Hippocampal formation (tissue), 2 donors: ENCODE measurements around the gene TNPO2.
A peak's percentile ranks its signal among the peaks of the same experiment; 100 is the strongest.
"Not testable (repeated sequence)": the region's sequence is repeated elsewhere in the genome, so short reads cannot be mapped to it uniquely, and the experiment has no call there.

Source experiments
- DNase-seq, 2 donors: peaks; one replicate each; lab custom pipeline; 2025; lab: John Stamatoyannopoulos, UW

TNPO2 gene

GRCh38 chr19:12736995-12737834, 13.5 kb upstream of the TNPO2 start, which contains the start of gene GET3:
TSS of gene GET3 (plus strand) at chr19:12737497. CDS start at chr19:12737506, 9 bp downstream.
- DNase-seq = peak; percentile 83 to 99

- peak in 1 of 2 donors; percentile 7 for DNase-seq
These were observed 9.9 kb upstream of the TNPO2 start for GRCh38 chr19:12733369-12734214.

- DNase-seq = no peak
These were observed 7.6 kb upstream of the TNPO2 start for GRCh38 chr19:12731337-12731736.

- no peak for DNase-seq
These were observed 6.3 kb upstream of the TNPO2 start for GRCh38 chr19:12730064-12730463.

- DNase-seq = no peak
These were observed 4.2 kb upstream of the TNPO2 start for GRCh38 chr19:12727745-12728433.

GRCh38 chr19:12726988-12727316, 3.2 kb upstream of the TNPO2 start:
- DNase-seq = no peak

- DNase-seq = not testable (repeated sequence)
These were observed 1.9 kb upstream of the TNPO2 start for GRCh38 chr19:12725612-12726011.

GRCh38 chr19:12723381-12723640, 421 bp downstream of the TNPO2 start:
- DNase-seq = no peak

GRCh38 chr19:12722566-12723380, 959 bp downstream of the TNPO2 start:
- peak; percentile 90 to 96 for DNase-seq

- DNase-seq = peak in 1 of 2 donors; percentile 55
These were observed 1.8 kb downstream of the TNPO2 start for GRCh38 chr19:12721656-12722565.

GRCh38 chr19:12720851-12721655, 2.7 kb downstream of the TNPO2 start:
- DNase-seq = no peak

- no peak for DNase-seq
These were observed 3.4 kb downstream of the TNPO2 start for GRCh38 chr19:12720296-12720695.

- no peak for DNase-seq
These were observed 7.8 kb downstream of the TNPO2 start for GRCh38 chr19:12715929-12716328.

GRCh38 chr19:12715102-12715501, 8.6 kb downstream of the TNPO2 start:
- DNase-seq = no peak

GRCh38 chr19:12713304-12713703, 10.4 kb downstream of the TNPO2 start:
- not testable (repeated sequence) for DNase-seq

- not testable (repeated sequence) for DNase-seq
These were observed 11.7 kb downstream of the TNPO2 start for GRCh38 chr19:12712077-12712476.

GRCh38 chr19:12711187-12711586, 12.5 kb downstream of the TNPO2 start:
- no peak for DNase-seq

- DNase-seq = no peak
These were observed 15.1 kb downstream of the TNPO2 start for GRCh38 chr19:12708641-12709040.

- no peak for DNase-seq
These were observed 17.4 kb downstream of the TNPO2 start for GRCh38 chr19:12706332-12706718.
